GM18870 (cell line): ENCODE measurements around the gene HSPB6.

Experiments used
- ATAC-seq: cut with Tn5 transposase; IDR thresholded peaks from one replicate; pipeline ENCODE4 v1.9.1; 2021; ENCODE audit warnings: moderate library complexity; ENCODE audit not compliant: unreplicated experiment

HSPB6 gene

DNA sequence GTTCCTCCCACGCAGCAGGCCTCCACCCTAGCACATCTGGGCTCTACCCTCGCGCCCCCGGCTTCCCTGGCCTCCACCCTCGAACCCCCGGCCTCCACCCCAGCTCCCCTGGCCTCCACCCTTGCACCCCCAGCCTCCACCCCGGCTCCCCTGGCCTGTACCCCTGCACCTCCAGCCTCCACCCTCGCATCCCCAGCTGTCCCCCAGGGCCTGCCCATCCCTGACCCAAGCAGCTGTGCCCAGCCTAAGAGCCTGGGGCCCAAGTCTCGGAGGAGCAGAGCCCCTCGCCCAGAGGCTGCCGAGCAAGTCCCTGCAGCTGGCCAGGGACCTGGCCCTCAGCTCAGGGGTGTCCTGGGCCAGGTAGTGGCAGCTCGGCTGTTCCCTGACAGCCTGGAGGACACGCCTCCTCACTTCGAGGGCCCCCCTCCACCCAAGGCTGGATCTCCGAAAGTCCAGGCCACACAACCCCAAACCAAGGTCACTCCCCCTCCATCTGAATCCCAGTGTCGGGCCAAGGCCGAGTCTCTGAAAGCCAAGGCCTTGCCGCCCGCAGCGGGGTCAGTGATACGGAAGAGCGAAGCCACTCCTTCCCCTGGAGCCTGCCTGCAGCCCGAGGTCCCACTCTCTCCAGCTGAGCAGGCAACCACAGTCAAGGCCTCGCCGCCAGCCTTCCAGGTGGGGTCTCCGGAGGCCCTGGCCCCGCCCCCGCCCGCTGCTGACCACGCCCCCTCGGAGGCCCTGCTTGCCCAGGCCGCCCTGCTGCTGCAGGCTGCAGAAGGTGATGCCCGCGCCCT, 10.7 kb upstream of the HSPB6 start:
- ATAC-seq = no peak

DNA sequence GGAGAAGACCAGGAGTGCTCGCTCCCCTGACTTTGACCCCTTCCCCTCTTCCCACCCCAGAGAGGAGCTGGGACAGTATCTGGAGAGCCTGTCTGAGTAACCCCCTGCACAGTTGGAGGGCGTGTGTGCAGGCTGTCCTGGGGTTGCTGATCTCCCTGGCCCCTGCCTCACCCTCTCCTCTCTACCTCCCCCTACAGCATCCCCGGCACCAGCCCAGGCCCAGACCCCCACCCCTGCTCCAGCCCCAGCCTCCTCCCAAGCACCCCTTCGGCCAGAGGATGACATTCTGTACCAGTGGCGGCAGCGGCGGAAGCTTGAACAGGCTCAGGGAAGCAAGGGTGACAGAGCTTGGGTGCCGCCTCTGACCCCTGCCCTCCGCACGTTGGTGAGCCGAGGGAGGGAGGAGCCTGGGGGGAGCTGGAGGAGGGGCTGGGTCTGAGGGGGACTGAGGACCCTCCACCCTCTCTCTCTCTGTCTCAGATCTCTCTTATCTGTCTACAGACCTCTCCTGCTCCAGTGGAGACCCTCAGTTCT, 9.8 kb upstream of the HSPB6 start:
- ATAC-seq = no peak

DNA sequence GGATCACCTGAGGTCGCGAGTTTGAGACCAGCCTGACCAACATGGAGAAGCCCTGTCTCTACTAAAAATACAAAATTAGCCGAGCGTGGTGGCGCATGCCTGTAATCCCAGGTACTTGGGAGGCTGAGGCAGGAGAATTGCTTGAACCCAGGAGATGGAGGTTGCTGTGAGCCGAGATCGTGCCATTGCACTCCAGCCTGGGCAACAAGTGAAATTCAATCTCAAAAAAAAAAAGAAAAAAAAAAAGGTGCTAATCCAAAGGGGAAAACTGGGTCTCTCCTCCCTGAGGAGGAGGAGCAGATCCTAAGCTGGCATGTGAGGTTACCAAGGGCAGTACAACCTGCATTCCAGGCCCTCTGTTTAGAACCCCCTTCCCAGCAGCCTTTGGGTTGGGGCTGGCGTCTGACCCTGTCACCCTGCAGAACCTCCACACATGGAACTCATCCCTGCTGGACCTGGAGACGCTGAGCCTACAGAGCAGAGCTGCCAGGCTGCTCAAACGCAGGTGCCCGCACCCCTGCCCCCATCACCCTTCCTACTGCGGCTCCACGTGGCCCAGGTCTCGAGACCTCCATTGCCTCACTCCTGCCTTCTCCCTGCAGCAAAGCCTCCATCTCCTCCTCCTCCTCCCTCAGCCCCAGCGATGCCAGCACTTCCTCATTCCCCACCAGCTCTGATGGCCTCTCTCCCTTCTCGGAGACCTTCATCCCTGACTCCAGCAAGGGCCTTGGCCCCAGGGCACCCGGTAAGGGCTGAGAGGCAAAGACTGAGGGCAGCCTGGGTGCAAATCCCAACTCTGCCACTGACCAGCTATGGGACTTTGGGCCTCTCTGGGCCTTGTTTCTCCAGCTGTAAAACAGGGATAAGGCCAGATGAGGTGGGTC, 7.8 kb upstream of the HSPB6 start:
- ATAC-seq = no peak

DNA sequence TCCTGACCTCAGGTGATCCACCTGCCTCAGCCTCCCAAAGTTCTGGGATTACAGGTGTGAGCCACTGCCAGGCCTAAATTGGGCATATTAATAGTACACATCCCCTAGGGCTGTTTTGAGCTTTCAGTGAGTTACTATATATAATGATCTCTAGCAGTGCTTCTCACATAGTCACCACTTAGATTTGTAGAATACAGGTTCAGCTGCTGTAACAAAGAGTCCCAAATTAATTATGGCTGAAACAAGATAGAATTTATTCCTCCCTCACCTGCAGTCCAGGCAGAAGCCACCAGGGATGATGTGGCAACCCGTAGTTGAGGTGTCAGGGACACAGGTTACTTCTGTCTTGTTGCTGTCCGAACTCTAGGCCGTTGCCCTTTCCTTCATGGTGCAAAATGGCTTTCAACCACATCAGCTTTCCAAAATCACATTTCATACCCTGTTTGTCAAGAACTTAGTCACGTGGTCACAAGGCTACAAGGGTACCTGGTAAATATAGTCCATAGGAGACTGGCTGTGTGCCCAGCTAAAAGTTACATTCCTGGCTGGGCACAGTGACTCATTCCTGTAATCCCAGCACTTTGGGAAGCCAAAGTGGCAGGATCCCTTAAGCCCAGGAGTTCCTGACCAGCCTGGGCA, 4.0 kb upstream of the HSPB6 start:
- ATAC-seq = no peak

DNA sequence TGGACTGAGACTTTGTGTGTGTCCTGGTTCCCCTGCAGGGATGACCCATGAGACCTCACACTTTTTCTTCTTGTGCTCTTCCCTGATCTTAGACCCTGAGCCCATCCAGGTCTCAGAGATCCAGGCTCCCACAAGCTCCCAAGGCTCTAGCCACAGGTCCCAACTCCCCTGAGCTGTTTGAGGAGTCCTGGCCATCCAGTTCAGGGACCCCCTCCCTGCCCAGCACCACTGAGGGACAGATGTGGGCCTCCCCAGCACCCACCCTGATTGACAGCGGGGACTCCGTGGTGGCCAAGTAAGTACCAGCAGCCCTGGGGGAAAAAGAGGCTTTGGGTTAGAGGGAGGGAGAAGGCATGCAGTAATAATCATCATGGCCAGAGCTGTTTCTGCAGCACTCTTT, 2.9 kb upstream of the HSPB6 start:
- ATAC-seq = no peak

DNA sequence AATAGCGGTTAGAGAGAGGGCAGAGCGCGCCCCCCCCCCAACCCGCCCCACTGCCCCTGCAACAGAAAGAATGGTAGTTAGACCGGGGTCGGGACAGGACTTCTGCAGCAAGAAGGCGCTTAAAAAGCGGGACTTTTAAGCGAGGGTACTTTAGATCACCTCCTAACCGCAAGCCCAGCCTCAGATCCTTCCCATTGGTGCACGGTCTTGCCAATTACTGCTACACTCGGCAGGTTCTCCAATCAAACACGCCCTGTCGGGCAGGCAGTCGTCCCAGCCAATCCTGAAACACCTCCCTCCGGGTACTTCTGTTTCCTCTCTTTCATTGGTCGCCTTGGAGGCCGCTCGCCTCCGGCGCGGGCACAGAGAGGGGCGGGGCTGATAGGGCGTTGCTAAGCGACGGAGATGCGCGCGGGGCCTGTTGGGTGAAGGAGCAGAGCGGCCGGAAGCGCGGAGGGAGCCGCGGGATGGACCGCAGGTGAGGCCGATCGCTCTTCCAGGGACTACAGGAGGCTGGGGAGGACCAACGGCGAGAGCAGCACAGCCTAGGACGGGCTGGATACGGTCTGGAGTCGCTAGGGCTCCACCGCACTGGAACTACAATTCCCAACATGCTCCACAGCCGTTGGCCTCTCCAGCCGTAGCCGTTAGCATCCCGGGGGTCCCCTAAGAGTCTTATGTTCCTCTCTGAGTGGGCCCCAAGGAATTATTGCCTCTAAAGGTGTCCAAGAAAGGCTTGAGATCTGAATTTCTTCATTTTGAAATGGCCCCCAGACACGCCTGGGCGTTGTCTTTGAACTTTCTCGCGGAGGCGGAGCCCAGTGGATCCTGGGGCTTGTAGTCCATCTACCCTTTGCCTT, 1.1 kb upstream of the HSPB6 start, which contains the start of gene PROSER3:
TSS of gene PROSER3 (plus strand) at position 428 of the 860 bp plus-strand sequence. CDS start at position 468, 40 bp downstream.
- ATAC-seq = peak; percentile 95

DNA sequence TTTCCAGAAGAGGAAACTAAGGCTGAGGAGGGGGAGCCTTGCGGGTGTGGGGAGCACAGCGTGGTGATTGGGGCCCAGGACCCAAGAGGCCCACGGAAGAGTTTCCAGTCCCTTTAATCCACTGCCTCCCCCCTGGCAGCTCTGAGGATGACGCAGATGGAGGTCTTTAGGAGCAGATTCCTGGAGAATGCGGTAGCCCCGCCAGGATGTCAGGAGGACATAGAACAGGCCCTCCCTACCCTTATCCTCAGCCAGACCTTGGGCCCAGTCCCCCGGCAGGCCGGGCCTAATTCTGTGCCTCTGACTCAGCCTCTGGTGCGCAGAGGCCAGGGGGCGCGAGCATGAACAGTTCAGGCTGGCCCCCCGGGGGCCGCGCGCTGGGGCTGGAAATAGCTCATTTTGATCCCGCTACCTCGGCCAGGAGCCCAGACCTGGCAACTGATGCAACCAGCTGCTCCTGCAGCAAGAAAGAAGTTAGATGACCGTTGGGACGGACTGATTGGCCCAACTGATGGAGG, 461 bp upstream of the HSPB6 start:
- ATAC-seq = peak; percentile 2

DNA sequence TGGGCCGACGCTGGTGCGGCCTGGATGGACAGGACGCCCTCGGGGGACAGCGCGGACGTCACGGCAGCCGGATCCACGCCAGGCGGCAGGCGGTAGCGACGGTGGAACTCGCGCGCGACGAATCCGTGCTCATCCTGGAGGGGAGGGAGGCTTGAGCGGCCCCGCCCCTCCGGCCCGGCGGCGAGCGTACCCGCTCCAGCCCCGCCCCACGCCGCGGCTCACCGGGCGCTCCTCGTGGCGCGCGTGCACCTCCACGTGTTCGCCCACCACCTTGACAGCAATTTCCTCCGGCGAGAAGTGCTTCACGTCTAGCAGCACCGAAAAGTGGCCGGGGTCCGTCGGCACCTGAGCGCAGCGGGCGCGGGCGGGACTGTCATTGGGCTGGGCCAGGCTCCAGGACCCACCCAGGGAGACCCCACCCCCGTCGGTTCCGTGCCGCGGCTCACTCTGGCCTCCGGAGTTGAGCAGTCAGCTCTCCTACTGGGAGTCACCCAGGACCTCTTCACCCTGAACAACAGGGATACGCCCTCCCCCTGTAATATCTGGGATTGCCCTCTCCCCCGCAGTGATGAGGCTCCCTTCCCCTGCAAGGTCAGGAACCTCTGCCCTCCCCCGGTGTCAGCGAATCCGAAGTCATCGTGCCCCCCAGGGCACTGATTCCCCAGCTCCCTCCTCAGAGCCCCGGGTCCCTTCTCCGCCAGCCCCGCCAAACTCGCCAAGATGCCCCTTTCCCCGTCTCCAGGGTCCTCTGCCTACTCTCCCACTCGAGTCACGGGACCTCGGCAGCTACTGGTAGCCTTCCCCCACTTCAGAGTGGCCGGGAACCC, 1.1 kb downstream of the HSPB6 start:
- ATAC-seq = no peak

DNA sequence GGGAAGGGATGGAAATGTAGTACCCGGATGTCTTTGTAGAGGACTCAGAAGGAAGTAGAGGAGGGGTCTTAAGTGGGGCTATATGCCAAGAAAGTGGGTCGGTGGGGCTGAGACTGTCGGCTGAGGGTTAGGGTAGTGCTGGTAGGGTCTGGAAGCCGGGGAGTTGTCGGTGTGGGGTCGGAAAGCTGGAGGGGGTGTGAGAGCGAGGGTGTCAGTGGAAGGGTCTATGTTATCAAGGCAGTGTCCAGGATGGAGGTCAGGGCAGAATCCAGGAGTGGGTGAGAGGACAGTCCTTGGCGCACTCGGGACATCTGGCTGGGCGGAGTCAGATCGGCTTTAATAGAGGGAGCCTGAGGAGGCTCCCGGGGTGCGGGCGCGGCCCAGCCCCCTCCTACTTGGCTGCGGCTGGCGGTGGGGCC, 1.7 kb downstream of the HSPB6 start:
- no peak for ATAC-seq

DNA sequence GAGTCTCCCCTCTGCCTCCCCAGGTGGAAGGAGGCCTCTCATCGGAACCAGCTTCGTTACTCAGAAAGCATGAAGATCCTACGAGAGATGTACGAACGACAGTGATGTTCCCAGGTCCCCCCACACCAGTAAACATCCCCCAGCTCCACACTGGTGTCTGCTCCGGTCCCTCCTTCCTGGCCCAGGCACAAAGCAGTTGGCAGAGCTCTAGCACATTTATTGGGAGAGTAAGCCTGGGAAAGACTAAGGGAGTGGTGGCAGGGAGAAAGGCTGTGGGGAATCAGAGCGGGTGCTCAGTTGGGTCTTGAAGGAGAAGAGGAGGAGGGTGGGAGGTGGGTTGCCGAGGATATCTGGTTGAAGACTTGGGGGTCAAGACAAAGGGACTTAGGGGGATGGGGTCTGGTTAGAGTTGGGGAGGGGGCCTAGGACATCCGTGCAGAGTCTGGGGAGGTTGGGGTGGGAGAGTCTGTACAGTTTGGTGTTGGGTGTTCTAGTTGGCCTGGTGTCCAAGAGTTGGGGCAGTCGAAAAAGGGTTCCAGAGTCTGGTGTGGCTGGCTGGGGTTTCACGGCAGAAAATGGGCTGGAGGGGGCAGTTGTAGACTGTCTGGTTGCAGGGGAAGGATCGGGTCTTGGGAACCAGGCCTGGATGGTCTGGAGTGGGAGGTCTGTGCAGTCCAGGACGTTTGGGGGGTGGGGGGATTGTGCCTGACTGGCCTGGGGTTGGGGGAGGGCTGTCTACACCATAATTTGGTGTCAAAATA, 2.3 kb downstream of the HSPB6 start:
- ATAC-seq = no peak

DNA sequence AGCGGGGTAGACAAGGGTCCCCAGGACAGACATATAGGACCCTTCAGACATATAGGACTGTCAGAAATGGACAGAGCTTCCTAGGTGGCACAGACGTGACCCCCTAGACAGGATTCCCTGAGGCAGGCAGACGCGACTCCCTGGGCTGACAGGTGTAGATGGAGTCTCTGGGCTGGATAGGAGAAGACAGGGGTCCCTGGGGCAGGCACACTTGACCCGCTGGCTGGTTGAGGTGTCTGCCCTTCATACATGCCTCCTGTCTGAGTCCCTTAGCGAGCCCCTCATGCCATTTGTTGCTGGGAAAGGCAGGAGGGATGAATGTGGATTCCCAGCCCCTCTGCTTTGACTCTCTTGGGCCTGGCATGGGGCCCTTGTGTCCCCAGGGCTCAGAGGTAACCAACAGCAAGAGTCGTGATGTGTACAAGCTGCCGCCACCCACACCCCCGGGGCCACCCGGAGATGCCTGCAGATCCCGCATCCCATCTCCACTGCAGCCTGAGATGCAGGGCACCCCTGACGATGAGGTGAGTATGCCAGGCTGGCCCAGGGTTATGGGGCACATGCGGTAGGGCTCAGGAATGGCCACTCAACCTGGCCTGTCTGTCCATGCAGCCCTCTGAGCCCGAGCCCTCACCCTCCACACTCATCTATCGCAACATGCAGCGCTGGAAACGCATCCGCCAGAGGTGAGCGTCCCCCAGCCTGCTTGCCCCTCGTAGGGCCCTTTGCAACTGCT, 3.0 kb downstream of the HSPB6 start:
- ATAC-seq = no peak

DNA sequence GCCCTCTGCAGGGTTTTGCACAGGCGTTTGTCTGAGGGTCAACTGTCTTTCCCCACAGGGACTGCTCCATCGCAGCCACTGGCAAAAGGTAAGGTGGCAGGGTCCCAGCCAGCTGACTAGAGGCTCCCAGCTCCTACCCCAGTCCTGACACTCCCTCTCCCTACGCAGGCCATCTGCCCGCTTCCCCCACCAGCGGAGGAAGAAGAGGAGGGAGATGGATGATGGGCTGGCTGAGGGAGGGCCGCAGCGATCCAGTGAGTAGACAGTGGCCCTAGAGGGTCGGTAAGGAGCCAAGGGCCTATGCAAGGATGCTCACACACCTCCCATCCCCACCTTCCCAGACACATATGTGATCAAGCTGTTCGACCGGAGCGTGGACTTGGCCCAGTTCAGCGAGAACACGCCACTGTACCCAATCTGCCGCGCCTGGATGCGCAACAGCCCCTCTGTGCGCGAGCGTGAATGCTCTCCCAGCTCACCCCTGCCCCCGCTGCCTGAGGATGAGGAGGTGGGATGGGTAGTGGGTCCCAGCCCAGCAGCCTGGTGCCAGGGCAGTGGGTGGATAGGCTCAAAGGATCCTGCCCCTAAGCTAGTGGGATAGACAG, 4.0 kb downstream of the HSPB6 start:
- ATAC-seq = no peak

DNA sequence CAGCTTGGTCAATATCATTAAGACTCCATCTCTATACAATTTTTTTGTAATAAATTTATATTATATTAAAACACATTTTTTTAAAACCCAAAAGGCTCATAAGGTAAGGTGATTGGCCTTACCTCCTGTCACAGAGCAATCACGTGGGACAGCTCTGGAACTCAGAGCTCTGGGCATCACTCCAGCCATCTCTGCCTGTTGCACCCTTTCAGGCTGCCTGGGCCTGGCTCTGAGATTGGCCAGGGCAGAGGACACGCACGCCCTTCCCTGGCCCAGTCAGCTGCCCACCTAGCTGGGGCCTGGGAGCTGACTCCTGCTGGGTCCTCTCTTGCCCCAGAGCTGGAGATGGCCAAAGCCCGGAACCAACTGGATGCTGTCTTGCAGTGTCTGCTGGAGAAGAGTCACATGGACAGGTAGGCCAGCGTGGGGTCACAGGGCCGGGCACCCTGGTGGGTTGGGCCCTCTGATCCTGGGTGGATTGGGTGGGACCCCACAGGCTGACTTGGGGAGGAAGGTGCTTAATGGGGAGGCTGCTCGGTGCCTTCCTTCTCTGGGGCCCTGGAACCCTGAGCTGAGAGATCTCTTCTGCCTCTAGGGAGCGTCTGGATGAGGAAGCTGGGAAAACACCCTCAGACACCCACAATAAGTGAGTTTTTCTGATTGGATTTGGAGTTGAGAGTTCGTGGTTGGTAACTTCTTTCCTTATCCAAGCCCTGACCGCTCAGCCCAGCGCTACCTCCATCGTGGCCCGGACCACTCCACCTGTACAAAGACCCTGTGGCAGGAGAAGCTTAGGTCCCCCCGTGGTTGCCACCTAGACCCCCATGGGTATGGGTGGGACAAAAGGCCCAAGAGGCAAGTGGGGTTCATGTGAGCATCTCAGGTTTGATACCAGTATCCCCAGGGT, 4.7 kb downstream of the HSPB6 start:
- ATAC-seq = no peak

DNA sequence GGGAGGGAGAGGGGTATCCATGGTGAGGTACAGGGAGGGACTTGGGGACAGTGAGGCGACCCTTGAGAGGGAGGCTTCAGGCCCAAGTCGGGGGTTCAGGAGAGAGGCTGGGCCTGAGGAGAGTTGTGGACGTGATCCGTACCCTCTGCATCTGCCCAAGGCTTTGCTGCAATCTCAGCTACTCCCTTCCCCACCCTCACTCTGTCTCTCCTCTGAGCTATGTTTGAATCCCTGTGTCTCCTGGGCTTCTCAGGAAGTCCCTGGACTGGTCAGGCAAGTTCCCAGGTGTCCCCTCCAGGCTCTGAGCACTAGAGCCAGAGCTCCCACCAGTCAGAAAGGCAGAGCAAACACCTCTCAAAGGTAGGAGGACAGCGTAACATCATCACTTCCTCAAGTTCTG, 6.7 kb downstream of the HSPB6 start:
- ATAC-seq = no peak

DNA sequence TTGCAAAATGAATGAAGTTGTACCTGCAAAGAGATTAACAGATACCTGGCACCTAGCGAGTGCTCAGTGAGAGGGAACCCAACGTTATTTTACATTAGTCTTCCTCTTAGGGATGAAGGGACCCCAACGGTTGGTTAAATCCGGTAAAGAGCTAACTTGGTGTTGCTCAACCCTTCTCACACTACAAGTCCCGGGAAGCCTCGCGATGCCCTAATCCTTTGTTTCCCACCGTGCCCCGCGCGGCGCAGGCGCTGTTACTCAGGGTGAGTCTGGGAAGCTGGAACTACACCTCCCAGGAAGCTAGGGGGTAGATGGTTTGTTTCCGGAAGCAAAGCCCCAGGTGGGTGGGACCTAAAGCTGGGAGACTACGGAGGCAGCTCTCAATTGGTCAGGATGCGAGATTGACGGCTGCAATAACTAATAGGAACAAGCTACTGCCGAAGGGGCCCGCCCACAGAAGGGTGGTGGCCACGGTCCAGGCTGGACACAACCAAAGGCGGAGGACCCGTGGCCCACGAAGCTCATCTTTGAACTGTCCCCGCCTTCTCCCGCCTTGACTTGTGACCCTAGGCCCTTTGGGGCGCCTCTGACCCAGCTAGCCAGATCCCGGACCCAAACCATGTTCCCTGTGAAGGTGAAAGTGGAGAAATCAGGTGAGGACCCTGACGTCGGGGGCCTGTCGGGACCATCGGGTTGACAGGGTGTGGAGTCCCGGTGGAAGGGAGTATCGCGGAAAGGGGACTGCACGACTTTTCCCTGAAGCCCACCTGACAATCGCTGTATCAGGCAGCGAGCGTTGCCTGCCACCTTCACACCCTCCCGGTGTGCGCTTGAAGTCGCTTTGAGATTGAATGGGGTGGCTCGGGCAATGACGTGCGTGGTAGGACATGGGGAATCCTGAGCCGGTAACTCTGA, 8.5 kb downstream of the HSPB6 start, which contains the start of gene LIN37:
TSS of gene LIN37 (plus strand) at position 471 of the 915 bp plus-strand sequence. CDS start at position 620, 149 bp downstream.
- ATAC-seq = peak; percentile 73
